CD4-positive, alpha-beta T cell treated with Interleukin-15 for 4 hours (primary cell): ENCODE results near the gene SCRN2.

Source experiments
- DNase-seq: peaks from one replicate; pipeline ENCODE4 v3.0.0-alpha.2; 2020; ENCODE audit warnings: low spot score

Gene SCRN2

GRCh38 chr17:47840742-47841487, at the start of gene SCRN2:
Gene SCRN2 (minus strand): TSS chr17:47841273. CDS start chr17:47840843, 430 bp downstream.
- DNase-seq = peak; percentile 90

- DNase-seq = peak; percentile 91
These were observed 48.9 kb upstream of the SCRN2 start for GRCh38 chr17:47889734-47890529.

GRCh38 chr17:47888293-47888692, 47.2 kb upstream of the SCRN2 start:
- DNase-seq = no peak

- DNase-seq = no peak
These were observed 44.0 kb upstream of the SCRN2 start for GRCh38 chr17:47884905-47885730.

GRCh38 chr17:47884427-47884740, 43.3 kb upstream of the SCRN2 start:
- no peak for DNase-seq

- no peak for DNase-seq
These were observed 42.7 kb upstream of the SCRN2 start for GRCh38 chr17:47883589-47884426.

GRCh38 chr17:47882695-47883588, 41.9 kb upstream of the SCRN2 start:
- DNase-seq = no peak

- no peak for DNase-seq
These were observed 41.2 kb upstream of the SCRN2 start for GRCh38 chr17:47882247-47882646.

- DNase-seq = no peak
These were observed 38.8 kb upstream of the SCRN2 start for GRCh38 chr17:47879776-47880454.

GRCh38 chr17:47879028-47879585, 38.0 kb upstream of the SCRN2 start:
- DNase-seq = no peak

- DNase-seq = no peak
These were observed 37.3 kb upstream of the SCRN2 start for GRCh38 chr17:47878203-47879027.

- DNase-seq = no peak
These were observed 36.4 kb upstream of the SCRN2 start for GRCh38 chr17:47877368-47878034.

GRCh38 chr17:47875011-47875985, 34.2 kb upstream of the SCRN2 start:
- no peak for DNase-seq

GRCh38 chr17:47873200-47874090, 32.4 kb upstream of the SCRN2 start:
- no peak for DNase-seq

GRCh38 chr17:47872651-47873161, 31.6 kb upstream of the SCRN2 start:
- DNase-seq = no peak
